GM21515 (cell line): ENCODE data around the gene TRPM3.

Experiments used
- ATAC-seq: cut with Tn5 transposase; IDR thresholded peaks from one replicate; pipeline ENCODE4 v1.9.1; 2021; ENCODE audit not compliant: unreplicated experiment

TRPM3 gene

DNA sequence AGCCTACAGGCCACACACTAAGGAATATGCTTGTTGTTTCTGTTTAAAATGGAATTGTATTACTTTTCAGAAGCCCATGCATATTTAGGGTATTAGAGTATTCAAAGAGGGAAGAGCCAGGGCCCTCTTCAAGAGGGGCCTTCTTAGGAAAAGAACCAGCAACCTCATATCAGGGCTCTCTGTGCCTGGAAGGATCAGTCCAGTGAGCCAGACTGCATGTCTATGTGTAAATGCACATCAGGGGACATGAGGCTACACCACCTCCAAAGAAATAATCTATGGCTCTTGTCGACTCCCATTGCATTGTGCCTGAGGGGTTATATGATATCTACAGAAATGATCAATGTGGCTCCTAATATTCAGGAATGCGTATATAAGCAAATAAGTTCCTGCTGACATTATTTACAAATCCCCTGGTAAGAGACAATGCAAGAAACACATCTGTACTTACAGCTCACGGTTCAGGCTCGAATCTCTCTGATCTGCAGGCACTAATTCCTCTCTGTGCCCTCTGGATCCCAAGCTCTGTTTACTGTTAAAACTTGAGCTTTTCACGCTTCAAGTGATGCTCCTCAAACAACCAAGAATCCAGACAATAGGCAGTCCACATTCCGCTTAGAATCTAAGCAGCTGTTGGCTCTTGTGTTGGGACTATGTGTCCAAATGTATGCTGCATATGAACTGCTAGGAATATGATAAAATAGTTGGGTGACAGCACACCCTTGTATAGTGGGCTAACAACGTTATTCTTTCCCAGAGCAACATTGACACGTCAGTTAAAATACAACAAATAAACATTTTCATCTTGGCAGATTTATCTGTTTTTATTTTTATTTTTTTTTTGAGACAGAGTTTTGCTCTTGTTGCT, 556.7 kb downstream of the TRPM3 start:
- ATAC-seq, result no peak

GRCh38 chr9:70563431-70564204, 557.8 kb downstream of the TRPM3 start:
- peak; percentile 99 for ATAC-seq

DNA sequence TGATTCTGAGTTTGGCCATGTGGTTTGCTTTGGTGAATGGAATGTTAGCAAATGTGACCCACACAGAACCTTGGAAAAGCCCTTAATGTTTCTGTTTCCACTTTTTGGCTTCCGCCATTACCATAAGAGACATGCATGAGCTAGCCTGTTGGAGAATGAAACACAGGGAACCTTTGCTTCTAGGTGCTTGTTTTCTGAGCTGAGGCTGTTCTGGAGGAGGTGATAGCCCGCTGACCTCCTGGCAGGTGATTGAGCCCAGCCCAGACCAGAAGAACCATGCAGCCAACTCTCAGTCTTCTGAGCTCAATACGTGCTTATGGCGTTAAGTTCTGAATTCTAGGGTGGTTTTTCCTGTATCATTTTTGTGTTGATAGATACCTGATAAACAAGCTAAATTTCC, 558.4 kb downstream of the TRPM3 start:
- ATAC-seq, result no peak

GRCh38 chr9:70561786-70562395, 559.5 kb downstream of the TRPM3 start:
- ATAC-seq, result no peak

GRCh38 chr9:70561111-70561510, 560.3 kb downstream of the TRPM3 start:
- no peak for ATAC-seq

- no peak for ATAC-seq
Measured at GRCh38 chr9:70559102-70559501, 562.3 kb downstream of the TRPM3 start.

GRCh38 chr9:70557661-70558369, 563.6 kb downstream of the TRPM3 start:
- ATAC-seq, result peak; percentile 95

DNA sequence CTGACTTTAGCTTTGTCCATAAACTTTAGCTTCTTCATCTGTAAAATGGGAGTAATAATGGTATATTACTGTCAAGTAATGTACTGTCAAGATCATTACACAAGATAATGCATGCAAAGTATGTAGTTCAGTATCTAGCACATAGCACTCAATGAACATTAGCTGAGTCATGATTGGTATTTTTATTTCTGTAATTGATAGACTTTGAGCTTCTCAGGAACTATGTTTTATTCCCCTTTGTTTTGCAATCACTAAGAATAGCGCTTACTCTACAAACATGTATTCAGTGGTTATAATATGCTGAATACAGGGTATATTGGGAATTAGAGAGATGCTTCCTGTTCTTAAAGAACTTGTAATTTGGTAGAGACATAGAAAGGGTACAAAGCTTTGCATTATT, 564.6 kb downstream of the TRPM3 start:
- ATAC-seq, result no peak

DNA sequence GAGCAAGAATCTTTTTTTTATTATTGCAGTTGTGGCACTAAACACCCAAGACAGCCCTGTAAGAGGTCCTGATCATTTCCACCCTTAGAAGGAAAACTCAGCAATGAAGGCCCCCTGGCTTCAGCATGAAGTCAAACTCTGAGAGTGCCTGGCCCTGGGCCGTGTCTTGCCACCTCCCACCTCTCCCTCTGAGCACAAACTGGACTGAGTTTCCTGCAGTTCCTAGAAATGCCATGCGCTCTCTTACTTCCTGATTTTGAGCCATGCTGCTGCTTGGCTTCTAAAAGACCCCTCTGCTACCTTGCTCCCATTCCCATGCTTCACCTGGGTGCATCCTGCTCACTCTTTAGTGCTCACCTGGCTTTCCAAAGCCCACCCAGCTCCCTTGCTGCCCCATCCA, 566.5 kb downstream of the TRPM3 start:
- no peak for ATAC-seq

GRCh38 chr9:70553707-70554673, 567.4 kb downstream of the TRPM3 start:
- ATAC-seq, result no peak

- ATAC-seq, result no peak
Measured at GRCh38 chr9:70552561-70552960, 568.9 kb downstream of the TRPM3 start.

DNA sequence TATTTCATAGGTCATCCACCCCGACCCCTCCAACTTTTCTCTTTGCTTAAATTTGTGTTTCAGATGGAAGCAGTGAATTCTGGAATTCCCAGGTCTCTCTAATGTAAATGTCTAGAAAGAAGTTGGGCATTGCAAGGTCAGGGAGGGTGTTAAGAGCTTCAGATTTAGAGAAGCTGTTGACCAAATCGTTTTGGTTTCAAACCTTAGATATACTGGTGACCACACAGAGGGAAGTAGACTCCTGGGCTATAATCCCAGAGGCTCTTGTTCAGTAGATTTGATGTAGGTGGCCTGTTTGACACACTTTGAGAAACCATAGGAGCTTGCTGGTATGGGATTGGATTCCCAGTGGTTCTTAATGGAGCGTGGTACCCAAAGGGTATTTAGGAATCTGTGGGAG, 569.6 kb downstream of the TRPM3 start:
- no peak for ATAC-seq

DNA sequence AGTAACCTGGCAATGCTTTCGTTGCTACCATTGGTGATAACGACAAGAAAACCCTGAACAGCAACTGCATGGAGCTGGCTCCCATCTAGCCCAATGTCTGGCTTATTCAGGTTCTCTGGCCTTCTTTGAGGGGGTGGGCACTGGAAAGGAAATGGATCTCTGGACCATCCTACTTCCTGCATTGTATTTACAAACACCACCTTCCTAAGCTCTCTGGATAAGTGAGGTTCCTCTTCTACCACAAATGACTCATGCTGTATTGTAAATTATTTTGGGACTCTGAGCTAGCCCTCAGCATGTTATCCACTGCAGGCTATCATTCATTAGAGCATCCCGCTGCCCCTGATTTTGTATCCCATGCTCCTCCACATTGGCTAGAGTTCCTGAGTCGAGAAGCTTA, 570.0 kb downstream of the TRPM3 start:
- no peak for ATAC-seq

DNA sequence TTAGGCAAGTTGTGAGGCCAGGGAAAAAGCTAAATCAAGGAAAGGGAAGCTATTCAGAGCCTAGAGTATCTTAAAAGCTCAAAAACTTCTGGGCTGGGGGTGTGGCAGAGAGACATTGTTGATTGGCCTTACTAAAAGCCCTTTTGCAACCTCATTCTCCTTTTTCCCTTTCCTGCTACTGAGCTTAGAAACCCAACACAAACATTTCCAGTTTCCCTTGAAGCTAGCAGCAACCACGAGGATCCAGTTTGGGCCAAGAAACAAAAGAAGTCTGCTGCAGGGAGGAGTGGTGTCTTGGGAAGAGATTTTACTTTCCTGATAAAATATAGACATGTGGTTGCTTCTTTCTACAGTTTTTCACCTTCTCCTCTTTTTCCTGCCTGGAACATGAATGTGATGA, 571.5 kb downstream of the TRPM3 start:
- no peak for ATAC-seq

- ATAC-seq, result no peak
Measured at GRCh38 chr9:70542311-70542931, 579.0 kb downstream of the TRPM3 start.

DNA sequence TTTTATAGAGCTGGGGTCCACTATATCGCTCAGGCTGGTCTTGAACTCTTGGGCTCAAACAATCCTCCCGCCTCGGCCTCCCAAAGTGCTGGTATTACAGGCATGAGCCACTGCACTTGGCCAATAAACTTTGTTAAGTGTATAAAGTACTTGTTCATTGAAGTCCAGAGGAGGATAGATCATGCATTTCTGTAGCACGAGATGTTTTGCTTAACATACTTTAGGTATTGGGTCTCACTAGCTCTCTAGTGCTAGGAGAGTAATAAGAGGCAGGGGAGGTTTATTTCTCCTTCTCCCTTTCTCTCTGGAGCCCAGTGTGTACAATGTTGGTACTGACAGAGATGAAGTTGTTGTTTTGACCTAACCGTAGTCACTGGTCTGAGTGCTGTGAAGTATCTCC, 581.4 kb downstream of the TRPM3 start:
- ATAC-seq, result no peak

GRCh38 chr9:70539526-70539925, 581.9 kb downstream of the TRPM3 start:
- ATAC-seq, result no peak

DNA sequence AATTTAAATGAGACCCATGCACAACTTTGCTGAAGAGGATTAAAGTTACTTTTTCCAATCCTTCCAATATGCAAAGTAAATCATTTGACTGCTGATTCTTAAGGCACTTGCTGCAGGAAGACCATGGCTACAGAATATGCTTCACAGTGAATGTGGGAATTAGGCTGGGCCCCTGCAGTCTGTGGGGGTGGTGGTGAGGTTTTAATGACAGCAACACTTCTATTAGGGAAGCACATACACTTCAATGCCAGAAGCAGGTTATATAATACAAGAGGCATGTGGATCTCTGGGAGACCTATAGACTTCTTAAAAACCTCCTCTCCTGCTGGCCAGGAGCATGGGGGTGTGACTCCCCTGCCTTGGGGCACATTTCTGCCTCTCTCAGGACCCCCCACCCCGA, 582.4 kb downstream of the TRPM3 start:
- ATAC-seq, result no peak

DNA sequence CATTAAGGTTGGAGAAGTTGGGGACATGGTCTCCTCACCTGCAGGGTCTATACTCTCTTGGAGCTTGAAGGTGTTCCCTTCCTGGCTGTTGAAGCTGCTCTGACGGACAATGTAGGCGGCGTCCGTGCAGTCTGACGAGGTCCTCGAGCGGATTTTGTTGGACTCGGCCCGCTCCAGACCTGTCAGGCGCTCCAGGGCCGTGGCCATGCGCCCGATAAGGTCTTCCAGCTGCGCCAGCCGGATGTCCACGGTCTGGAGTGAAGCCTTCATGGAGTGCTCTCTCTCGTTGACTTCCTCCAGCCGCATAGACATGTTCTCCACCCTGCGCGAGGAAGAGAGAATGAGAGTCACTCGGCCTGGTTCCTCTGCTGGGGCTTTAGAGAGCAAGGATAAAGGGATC, 584.3 kb downstream of the TRPM3 start:
- ATAC-seq, result no peak
